HuH-7.5 (cell line): ENCODE data around the gene SLC26A6.

Experiments used
- DNase-seq: peaks from one replicate; pipeline ENCODE4 v3.0.0; 2011; ENCODE audit warnings: low spot score

The SLC26A6 gene

GRCh38 chr3:48631516-48632448 lies 3.5 kb downstream of the SLC26A6 start:
- DNase-seq = no peak

DNA sequence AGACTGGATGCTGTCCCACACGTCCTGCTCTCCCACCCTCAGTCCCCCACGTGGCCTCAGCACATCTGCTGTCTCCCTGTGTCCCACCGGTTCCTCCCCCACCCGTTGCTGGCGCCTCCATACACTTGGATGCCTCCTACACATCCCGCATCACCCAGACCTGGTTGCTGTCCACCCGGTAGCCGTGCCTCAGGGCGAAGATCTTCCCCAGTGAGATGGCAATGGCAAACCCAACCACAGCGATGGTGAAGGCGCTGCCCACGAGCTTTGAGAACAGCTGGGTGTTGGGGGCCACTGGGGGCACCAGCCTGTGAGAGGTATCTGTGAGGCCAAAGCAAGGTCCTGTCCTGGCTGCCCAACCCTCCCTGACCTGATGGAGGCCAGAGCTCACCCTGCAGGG lies 4.4 kb downstream of the SLC26A6 start:
- DNase-seq = no peak

- no peak for DNase-seq
Measured at GRCh38 chr3:48630407-48630806, 4.9 kb downstream of the SLC26A6 start.

DNA sequence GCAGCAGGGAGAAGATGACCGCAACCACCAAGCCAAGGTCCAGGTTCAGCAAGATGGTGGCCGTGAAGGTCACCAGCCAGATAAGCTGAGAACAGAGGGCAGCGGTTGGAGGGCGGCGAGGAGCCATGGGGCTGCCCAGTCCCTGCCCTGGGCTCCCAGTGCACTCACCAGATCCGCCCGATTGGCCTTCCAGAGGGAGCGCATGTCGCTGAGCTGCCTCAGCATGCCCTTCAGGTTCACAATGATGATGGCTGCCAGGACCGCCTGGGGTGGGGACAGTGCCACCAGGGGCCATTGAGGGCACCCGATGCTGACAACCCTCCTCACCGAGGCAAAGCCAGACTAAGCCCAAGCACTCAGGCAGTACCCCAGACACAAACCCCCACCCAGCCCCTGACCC lies 5.4 kb downstream of the SLC26A6 start:
- no peak for DNase-seq

GRCh38 chr3:48628277-48629017 lies 6.8 kb downstream of the SLC26A6 start:
- DNase-seq = no peak

GRCh38 chr3:48625600-48625999 lies 9.7 kb downstream of the SLC26A6 start:
- no peak for DNase-seq

DNA sequence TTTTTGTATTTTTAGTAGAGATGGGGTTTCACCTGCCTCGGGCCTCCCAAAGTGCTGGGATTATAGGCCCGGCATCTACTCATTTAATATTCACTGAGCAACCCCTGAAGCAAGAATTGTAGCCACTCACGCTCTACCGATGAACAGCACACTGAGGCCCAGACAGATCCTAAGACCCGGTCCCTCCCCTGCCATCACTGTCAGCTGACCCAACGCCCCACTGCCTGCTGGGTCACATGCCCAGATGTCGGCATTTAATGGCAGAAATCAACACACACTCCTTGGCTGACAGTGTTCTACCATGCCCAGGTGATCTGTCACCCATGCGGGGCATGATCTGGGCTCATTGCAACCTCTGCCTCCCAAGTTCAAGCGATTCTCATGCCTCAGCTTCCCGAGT lies 10.5 kb downstream of the SLC26A6 start:
- DNase-seq = no peak

- no peak for DNase-seq
Measured at GRCh38 chr3:48623851-48624547, 11.3 kb downstream of the SLC26A6 start.

- DNase-seq = no peak
Measured at GRCh38 chr3:48621461-48621869, 13.8 kb downstream of the SLC26A6 start, which contains the start of gene TMEM89. Gene TMEM89, minus strand, starts transcription at chr3:48621769. Its CDS starts 13 bp downstream, at chr3:48621756.

- DNase-seq = no peak
Measured at GRCh38 chr3:48619541-48620524, 15.4 kb downstream of the SLC26A6 start.

- DNase-seq = no peak
Measured at GRCh38 chr3:48617559-48617958, 17.7 kb downstream of the SLC26A6 start.

DNA sequence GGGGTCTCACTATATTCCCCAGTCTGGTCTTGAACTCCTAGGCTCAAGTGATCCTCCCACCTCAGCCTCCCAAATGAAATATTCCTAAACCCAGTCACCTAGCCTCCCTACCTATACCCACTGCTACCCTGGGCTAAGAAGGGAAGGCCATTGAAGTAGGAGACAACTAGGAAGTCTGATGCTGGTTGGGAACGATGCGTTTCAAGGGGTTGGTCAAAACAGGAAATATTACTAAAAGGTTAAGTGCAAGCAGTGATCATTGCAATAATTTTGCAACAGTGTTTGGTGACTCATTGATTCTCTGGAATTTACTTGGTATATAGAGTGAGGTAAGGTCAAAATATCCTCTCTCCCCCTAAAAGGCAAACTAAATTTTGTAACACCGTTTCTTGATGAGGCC lies 21.2 kb downstream of the SLC26A6 start:
- no peak for DNase-seq

- DNase-seq = no peak
Measured at GRCh38 chr3:48612309-48612708, 23.0 kb downstream of the SLC26A6 start.

- peak; percentile 96 for DNase-seq
Measured at GRCh38 chr3:48609088-48610005, 25.9 kb downstream of the SLC26A6 start, which contains the start of gene UQCRC1. Gene UQCRC1, minus strand, starts transcription at chr3:48609646. Its CDS starts 26 bp downstream, at chr3:48609620.

- DNase-seq = no peak
Measured at GRCh38 chr3:48607519-48607918, 27.7 kb downstream of the SLC26A6 start.

- DNase-seq = no peak
Measured at GRCh38 chr3:48601622-48601994, 33.7 kb downstream of the SLC26A6 start.

GRCh38 chr3:48600711-48601621 lies 34.3 kb downstream of the SLC26A6 start:
- DNase-seq = no peak

- DNase-seq = no peak
Measured at GRCh38 chr3:48599509-48600285, 35.6 kb downstream of the SLC26A6 start.
